Loucy (cell line): ENCODE data around the gene RGR.

Source experiments
- H2AFZ ChIP-seq: fragments of 200-600 bp; sonication (generic); 2 replicates; pipeline ENCODE4 v1.6.0; 2016; ENCODE audit warnings: antibody characterized with exemption, mild to moderate bottlenecking, low read length, moderate library complexity
- H3F3A ChIP-seq: fragments of 200-600 bp; 2 replicates; pipeline ENCODE4 v1.6.0; 2016; ENCODE audit warnings: antibody characterized with exemption, low read depth, mild to moderate bottlenecking
- H3K27me3 ChIP-seq: fragments of 200-600 bp; sonication (generic); 2 replicates; pipeline ENCODE4 v1.6.1; 2014; ENCODE audit warnings: low read length, mild to moderate bottlenecking; ENCODE audit not compliant: insufficient read depth, poor library complexity, severe bottlenecking
- H3K36me3 ChIP-seq: fragments of 200-600 bp; sonication (generic); 2 replicates; pipeline ENCODE4 v1.6.1; 2016; ENCODE audit warnings: low read length; ENCODE audit not compliant: insufficient read depth
- H3K4me1 ChIP-seq: fragments of 200-600 bp; sonication (generic); 2 replicates; pipeline ENCODE4 v1.5.1; 2014; ENCODE audit warnings: low read length, mild to moderate bottlenecking; ENCODE audit not compliant: insufficient read depth, poor library complexity, severe bottlenecking
- H3K4me2 ChIP-seq: fragments of 200-600 bp; sonication (generic); 2 replicates; pipeline ENCODE4 v1.6.0; 2014; ENCODE audit warnings: antibody characterized with exemption, low read length, low read depth, mild to moderate bottlenecking; ENCODE audit not compliant: poor library complexity, severe bottlenecking
- H3K4me3 ChIP-seq: fragments of 200-600 bp; sonication (generic); 2 replicates; pipeline ENCODE4 v1.5.1; 2014; ENCODE audit warnings: low read length, mild to moderate bottlenecking, mixed read lengths; ENCODE audit not compliant: poor library complexity, severe bottlenecking
- H3K79me2 ChIP-seq: fragments of 200-600 bp; sonication (generic); 2 replicates; pipeline ENCODE4 v1.6.1; 2014; ENCODE audit warnings: low read length; ENCODE audit not compliant: insufficient read depth
- H3K9ac ChIP-seq: fragments of 200-600 bp; sonication (generic); 2 replicates; pipeline ENCODE4 v1.6.0; 2014; ENCODE audit warnings: mild to moderate bottlenecking, low read depth, low read length, moderate library complexity; ENCODE audit not compliant: poor library complexity, severe bottlenecking
- H3K9me2 ChIP-seq: fragments of 200-600 bp; sonication (generic); replicated peaks from 2 replicates; pipeline ENCODE4 v1.6.1; 2016; ENCODE audit warnings: low read depth, low read length, mixed read lengths
- H3K9me3 ChIP-seq: fragments of 200-600 bp; sonication (generic); 2 replicates; pipeline ENCODE4 v1.6.1; 2014; ENCODE audit warnings: mild to moderate bottlenecking, antibody characterized with exemption, low read length, low read depth; ENCODE audit not compliant: insufficient read depth
- H4K20me1 ChIP-seq: fragments of 200-600 bp; sonication (generic); 2 replicates; pipeline ENCODE4 v1.6.0; 2014; ENCODE audit warnings: antibody characterized with exemption, low read length, mild to moderate bottlenecking; ENCODE audit not compliant: insufficient read depth, poor library complexity, severe bottlenecking
- CTCF ChIP-seq: fragments of 200-600 bp; sonication (generic); conservative IDR thresholded peaks from 2 replicates; pipeline ENCODE4 v1.5.1; 2014; ENCODE audit warnings: mild to moderate bottlenecking, antibody characterized with exemption, low read length
- EZH2phosphoT487 ChIP-seq: fragments of 200-600 bp; IDR thresholded peaks from 2 replicates; pipeline ENCODE4 v1.6.1; 2018; ENCODE audit warnings: antibody characterized with exemption, mild to moderate bottlenecking, moderate library complexity, borderline replicate concordance

RGR gene

GRCh38 chr10:84286695-84287094 lies 41.8 kb downstream of the RGR start:
- Histone ChIP-seq H4K20me1 (no peaks in the 10 kb centered on the region), H3K4me2 (no peak overlapping the region)
- TF ChIP-seq EZH2phosphoT487 = no peak
- TF ChIP-seq CTCF = no peak

GRCh38 chr10:84288151-84288550 lies 43.3 kb downstream of the RGR start:
- Histone ChIP-seq H4K20me1 (no peaks in the 10 kb centered on the region), H3K4me3 (no peak overlapping the region), H3K36me3 (no peaks in the 10 kb centered on the region), H2AFZ (no peak overlapping the region), H3K79me2 (no peaks in the 10 kb centered on the region), H3K27me3 (no peaks in the 10 kb centered on the region), H3K4me2 (no peak overlapping the region), H3F3A (no peaks in the 10 kb centered on the region), H3K9ac (no peak overlapping the region), H3K9me3 (no peaks in the 10 kb centered on the region), H3K9me2 (no peaks in the 10 kb centered on the region), H3K4me1 (no peaks in the 10 kb centered on the region)
- TF ChIP-seq EZH2phosphoT487 = no peak
- TF ChIP-seq CTCF = no peak

More at GRCh38 chr10:84286695-84287094, 41.8 kb downstream of the RGR start:
- Histone ChIP-seq H3F3A (no peaks in the 10 kb centered on the region), H3K27me3 (no peaks in the 10 kb centered on the region), H3K4me3 (no peak overlapping the region), H3K36me3 (no peaks in the 10 kb centered on the region), H3K9me2 (no peaks in the 10 kb centered on the region), H3K4me1 (no peaks in the 10 kb centered on the region), H2AFZ (no peak overlapping the region), H3K9me3 (no peaks in the 10 kb centered on the region), H3K9ac (no peak overlapping the region), H3K79me2 (no peaks in the 10 kb centered on the region)

GRCh38 chr10:84289521-84290200 lies 44.8 kb downstream of the RGR start:
- TF ChIP-seq CTCF (no peak), EZH2phosphoT487 (no peak)
- no peak overlapping the region for H3K9ac ChIP-seq
- H3K4me1 ChIP-seq = no peaks in the 10 kb centered on the region
- no peak overlapping the region for H3K4me3 ChIP-seq
- H3K4me2 ChIP-seq = no peak overlapping the region
- H3K9me3 ChIP-seq = no peaks in the 10 kb centered on the region
- no peaks in the 10 kb centered on the region for H4K20me1 ChIP-seq
- H3K36me3 ChIP-seq = no peaks in the 10 kb centered on the region
- no peaks in the 10 kb centered on the region for H3K79me2 ChIP-seq
- H3K9me2 ChIP-seq = no peaks in the 10 kb centered on the region
- no peak overlapping the region for H2AFZ ChIP-seq
- no peaks in the 10 kb centered on the region for H3K27me3 ChIP-seq
- H3F3A ChIP-seq = no peaks in the 10 kb centered on the region
